Stimulated activated CD8-positive, alpha-beta memory T cell treated with anti-CD3 and anti-CD28 coated beads, Interleukin-7, amount 100 ng/mL, for 4 hours (primary cell): ENCODE measurements around the gene GRM8.

Experiments
- DNase-seq, 2 donors: peaks; one replicate each; pipeline ENCODE4 v3.0.0-alpha.2; 2020; ENCODE audit warnings: low read depth in 2 of 2

The GRM8 gene

DNA sequence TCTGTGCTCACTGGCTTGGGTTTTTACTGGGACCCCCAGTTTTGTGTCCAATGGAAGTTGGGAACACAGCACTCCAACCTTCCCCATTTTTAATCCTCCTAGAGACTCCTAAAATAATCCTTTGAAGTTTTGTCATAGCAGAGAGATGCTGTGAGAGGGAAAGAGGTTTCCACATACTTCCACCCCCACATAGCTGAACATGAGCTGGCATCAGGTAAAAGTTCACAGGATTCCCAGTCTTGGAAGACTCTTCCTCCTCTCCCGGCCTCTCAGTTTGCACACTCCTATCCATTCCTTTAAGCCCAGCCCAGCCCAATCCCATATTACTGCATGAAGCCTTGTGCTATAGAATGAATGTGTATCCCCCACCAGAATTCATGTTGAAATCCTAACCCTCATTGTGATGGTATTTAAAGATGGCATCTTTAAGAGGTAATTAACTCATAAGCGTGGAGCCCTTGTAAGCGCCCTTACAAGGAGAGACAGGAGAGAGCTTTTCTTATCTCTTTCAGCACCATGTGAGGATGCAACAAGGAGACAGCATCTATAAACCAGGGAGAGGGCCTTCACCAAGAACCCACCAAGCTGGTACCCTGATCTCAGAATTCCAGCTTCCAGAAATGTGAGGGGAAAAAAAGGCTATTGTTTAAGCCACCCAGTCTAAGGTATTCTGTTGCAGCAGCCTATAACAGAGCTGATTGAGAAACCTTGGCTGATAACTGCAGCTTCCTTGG is 22.4 kb downstream of the GRM8 start:
- DNase-seq = no peak

DNA sequence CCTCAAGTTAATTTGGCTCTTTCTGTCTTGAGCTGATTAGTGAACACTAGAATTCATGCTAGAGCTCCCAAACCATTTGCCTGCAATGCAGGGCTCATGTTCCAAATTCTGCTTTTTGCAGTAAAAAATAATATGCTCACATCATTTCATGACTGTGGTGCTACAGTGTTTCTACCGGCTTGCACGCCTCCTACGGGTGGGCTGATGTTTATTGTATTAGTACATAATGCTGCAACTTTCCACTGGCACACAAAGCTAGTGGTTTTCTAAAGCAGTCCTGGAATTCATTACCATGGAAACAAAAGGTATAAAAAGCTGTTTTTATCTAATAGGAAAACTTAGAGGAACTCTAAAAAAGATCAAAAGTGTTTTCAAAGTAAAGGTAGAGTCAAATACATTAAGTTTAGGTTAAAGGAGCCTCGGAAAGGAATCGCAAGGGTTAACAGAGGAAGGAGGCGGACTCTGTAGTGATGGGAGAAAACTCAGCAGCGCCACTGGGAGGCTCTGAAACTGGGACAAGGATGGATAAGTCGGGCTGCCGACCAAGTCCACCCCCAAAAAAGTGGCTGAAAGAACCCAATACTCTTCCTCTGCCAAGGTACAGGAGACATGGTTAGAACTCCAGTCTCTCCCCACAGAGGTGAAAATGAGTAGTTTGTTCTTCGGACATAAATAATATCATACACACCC is 25.9 kb downstream of the GRM8 start:
- DNase-seq = no peak

DNA sequence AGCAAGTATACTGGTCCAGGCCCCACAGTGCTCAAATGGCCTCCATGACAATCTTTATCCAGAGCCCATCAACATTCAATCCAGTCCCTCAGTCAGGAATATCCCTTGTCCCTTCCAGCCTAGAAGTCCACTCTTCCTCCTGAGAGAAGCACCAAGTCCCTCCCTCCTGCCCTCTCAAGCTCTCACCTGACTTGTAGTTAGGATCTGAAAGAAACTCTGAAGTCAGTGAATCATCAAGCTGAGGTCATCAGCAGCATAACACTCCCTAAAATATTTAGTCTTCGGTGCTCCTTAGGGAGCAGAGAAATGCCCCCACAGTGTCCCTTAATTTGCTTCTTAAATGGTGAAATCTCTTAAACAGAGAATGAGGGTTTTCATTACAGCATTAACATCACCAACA is 31.0 kb downstream of the GRM8 start:
- DNase-seq = no peak

DNA sequence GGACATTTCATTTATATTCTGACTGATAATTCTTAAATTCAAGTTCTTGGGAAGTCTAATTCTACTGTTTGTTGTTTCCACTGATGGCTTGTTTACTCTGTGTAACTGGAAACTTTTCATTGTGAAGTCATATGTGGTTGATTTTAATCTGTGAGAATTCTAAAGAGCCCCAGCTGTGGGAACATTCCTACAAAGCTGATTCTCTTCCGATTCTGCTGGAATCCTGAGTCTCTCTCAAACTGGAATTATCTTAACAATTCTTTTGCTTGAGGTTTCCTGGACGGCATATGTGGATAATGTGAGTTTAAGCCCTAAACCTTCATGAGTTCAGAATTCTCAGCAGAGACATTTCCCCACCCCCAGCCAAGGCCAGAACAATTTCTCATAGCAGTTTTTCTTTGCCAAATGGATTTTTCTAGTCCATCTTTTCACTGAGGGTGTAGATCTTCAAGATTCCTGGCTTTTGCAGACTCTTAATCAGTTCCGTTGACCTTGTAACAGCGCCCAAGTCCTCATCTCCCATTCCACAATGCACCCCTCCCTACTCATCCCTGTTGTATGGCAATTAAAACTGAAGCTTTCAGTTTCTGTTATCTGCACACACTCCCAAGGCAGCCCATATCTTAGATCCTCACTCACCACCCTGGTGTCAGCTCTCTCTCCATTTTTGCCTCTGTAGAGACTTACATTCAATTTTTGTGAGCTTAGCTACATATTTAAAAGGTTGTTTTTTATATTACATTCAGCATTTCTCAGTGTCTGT is 37.6 kb downstream of the GRM8 start:
- DNase-seq = no peak

DNA sequence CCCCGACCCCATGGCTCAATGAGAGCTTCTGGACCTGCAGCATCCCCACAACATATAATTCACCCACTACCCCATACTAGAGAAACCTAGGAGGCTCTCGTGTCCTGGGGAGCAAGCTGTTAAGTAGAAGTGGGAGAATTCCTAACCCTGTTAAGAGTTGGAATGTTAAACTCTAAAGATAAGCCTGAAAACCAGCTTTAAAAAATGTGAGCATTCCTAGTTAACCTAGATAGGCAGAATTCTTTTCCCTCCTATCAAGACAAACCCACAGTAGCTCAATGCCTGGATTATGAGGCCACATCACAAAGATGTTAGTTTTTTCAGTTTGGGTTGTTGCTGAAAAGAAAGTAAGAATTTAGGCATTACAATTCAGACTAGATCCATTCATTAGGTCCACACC is 42.9 kb downstream of the GRM8 start:
- no peak for DNase-seq

DNA sequence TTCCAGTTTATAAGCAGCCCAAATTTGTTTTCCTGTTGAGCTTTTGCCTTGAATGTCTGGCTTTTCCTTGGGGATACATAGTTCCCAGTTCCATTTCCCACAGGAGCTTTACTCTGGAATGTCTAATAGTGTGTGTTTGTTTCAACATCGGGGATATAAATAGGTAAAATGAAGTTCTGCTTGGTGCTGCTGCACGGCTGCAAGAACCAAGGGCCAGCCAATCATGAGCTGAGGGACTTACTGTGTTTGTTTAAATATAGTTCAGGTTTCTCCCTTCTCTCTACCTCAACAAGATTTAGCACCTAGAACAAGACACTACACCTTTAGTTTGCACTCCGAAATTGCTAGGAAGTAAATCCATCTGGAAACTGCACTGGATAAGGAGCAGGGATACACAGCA is 43.9 kb downstream of the GRM8 start:
- no peak for DNase-seq

DNA sequence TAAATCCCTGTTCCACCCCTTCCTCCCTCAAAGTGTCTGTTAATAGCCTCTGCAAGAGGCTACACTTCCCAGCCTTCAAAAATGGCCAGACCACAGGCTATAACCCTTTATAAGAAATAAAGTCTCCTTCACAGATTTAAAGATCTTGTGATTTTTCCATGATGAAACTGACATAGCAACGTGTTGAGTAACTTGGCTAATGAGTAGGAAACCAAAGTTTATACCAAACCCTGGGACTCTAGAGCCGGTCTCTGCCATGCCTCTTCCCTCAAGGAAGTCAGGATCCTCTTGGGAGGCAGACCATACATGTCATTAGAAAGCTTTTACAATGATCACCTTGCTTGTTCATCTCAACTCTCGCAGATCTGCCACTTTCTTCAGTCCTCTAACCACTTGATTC is 44.4 kb downstream of the GRM8 start:
- DNase-seq = no peak

DNA sequence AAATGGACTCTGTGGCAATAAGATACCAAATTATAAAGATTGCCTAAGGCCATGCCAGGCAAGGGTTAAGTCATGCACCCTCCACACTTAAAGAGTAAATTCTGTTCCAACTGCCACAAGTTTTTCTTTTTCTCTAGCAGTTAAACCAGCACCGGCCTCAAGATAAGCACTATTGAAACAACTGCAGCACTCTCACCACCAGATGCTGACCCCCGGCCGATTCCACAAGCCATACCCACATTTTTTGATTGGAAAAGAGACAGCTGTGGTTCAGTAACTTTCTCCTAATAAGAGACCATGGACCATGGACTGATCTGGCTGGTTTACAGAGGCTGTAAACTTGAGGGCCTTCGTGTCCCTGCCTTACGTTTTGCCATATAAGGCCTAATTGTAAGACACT is 44.9 kb downstream of the GRM8 start:
- DNase-seq = no peak

DNA sequence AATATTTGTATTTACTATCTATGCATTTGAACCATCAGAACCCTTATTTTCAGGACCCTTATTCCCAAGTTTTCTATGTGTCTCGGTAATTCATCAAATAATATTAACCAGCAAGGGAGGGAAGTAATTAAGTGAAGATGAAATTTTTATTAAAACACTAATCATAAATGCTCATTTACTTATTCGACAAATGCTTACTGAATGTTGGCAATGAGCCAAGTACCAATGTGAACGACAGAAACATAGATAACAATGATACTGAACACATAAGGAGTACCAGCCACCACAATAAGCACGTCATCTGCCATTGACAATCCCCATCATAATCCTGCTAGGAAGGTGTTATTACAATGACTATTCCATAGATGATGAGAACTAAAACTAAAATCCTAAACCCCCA is 45.5 kb downstream of the GRM8 start:
- DNase-seq = no peak

DNA sequence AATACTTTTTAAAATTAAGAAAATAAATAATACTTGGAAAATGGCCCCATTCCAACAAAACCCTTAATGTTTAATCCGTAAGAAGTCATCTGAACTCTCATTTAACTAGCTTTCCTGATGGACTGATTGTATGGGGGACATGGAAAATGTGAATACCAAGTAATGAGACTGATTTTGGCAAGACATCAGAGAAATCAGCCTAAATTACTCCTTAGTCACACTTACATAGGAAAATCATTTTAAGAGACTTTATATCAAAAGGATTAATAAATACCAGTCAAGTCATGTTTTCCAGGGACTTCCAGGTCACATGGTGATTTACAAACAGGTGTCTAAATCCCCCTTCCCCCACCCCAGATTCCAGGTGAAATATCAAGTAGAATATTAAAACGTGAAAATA is 58.2 kb downstream of the GRM8 start:
- no peak for DNase-seq

DNA sequence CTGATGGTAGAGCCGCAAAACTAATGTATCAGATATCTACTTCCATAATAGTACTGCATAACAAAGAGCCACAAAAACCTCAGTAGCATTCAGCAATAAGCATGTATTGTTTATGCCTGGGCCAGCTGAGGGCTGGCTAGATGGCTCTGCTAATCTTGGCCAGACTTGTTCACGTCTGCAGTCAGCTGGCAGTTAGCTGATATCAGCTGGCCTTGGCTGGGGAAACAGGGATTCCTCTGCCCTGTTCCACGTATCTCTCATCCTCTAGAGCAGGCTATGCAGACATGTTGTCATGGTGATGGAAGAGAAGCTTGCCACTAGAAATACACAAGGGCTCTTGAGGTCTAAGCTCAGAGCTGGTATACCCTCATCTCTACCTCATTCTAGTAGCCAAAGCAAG is 62.9 kb downstream of the GRM8 start:
- no peak for DNase-seq

DNA sequence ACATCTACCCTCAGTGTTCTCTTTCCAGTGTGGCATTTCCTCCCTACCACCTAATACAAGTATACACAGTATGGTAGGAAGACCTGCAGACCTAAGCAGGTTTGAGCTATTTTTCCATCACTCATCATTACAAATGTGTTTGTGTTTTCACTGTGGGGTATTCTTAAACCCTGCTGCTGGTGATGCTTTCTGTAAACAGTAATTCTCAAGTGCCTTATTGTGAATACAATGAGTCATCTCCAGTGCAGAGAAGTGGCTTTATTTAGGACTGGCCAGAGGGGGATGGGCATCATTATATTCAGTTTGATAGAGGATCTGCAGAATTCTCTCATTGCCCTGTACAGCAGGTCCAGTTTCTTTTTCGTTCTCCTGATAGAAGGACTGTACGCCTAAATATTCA is 63.7 kb downstream of the GRM8 start:
- no peak for DNase-seq

DNA sequence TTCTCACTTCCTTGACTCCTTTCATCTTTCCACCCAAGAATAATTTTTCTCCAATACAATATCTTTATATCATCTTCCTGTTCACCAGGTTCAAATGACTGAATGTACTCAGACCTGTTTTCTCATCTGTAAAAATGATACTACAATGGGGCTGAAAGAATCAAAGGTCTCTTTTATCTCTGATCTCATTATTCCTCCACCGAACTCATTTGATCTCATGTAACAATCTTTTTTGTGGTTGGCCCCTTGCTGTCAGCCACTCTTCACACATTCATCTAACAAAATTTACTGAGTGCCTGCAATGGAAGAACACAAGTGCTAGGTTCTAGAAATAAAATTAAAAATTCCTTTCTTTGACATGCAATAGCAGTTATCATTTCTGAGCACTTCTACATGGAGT is 65.0 kb downstream of the GRM8 start:
- DNase-seq = no peak

DNA sequence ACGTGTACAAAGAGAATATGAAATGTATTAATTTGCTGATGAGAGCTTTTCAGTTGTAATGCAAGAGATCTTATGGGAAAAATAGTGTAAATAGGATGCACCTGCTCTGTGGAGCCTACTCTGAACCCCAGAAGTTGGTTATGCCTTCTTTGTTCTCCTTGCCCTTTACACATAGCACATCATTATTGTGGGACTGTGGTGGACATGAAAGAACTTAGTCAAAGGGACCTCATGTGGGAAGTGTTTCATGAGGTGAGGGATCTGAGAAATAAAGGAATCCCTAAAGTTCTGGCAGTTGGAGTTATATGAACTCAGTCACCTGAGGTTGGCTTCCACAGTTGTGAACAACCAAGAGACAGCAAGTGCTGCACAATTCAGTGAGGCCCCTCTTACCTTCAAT is 66.1 kb downstream of the GRM8 start:
- DNase-seq = no peak

DNA sequence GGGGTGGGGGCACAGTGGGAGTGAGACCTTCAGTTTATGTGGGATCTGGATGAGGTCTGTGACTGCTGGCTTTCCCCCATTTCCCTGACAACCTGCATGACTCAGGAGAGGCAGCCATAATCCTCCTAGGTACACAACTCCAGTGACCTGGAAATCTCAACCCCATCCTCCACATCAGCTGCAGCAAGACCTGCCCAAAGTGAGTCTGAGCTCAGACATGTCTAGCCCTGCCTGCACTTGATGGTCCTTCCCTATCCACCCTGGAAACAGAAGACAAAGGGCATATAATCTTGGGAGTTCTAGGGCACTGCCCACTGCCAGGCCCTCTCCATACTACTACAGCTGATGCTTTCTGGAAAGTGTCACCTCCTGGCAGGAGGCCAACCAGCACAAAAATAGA is 75.6 kb downstream of the GRM8 start:
- no peak for DNase-seq

DNA sequence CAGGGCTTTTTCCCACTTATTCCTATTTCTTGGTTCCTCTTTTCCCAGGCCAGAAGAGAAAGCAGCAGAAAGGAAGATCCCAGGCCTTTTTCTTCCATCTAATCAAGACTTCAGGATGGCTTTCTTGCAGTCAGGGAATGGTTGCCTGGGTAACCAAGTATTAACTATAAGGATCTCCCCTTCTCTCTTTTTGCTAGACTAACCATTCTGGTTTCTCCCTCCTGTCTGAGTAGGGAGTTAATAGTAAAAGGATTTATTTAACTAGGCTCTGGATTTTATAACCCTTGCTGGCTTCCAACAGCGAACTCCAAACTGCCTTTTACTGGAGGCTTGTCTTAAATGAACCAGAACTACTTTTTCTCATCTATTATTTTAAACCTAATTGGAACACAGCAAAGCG is 90.4 kb downstream of the GRM8 start:
- DNase-seq = no peak

DNA sequence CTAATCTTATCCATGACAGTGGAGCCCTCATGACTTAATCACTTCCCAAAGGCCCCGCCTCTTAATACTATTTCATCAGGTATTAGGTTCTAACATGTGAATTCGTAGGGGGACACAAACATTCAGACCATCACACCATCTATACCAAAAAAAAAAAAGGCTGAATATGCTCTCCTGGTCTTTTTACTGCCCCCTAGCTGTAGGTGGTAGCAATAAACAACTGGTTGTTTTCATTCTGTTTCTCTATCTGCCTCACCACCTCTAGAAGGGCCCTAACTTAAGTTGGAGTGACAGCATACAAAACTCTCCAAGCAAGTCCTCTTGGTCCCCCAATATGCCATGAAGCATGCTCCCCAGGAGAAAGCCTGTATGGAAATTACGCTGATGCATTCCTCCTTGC is 94.1 kb downstream of the GRM8 start:
- DNase-seq = no peak

DNA sequence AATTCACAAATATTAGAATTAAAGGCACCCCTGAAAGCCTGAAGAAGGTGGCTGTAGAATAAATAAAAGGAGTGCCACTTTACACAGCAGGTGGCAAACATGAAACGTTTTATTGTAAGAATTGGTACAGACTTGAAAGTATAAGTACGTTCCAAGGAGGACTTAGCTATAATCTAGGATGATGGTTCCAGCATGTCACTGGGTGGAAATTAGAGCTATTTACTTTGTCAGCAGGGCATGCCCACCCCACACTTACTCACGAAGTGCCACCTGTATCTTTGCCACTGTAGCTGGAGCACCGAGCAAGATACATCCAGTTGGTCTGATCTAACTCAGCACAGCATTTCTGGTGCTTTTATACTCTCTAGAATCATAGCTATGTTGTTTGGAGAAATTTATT is 97.8 kb downstream of the GRM8 start:
- no peak for DNase-seq

DNA sequence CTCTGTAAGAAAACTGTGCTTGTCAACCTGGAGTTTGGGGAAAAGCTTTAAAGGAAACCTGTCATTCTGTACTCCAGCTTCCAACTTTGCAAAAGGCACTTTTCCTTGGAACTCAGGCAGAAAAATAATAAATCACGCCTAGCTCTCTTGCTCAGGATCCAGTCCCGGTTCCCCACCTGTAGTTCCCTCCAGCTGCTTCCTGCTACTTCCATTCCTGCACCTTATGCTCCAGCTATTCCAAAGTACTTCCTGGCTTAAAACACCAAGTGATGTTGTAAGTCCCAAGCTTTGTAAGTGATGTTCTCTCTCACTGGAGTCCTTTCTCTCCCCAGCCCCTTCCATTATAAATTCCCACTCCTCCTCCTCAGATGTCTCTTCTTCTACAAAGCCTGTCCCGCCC is 98.6 kb downstream of the GRM8 start:
- DNase-seq = no peak

DNA sequence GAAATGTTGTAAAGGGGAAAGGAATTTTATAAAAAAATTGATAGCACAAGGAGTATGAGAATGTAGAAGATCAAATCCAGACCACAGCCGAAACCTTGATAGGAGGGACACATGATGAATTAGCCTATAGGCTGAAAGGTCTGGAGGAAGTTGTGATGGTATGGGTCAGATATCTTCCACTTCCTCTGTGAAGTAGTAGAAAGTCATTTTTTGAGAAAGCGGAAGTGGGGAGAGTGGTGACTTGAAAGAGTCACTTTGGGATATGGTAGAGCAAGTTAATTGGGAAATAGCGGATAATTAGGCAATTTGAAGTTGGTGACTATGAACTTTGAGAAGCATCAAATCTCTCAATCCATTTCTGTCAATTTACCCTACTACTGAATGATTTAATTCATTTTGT is 99.4 kb downstream of the GRM8 start:
- no peak for DNase-seq

DNA sequence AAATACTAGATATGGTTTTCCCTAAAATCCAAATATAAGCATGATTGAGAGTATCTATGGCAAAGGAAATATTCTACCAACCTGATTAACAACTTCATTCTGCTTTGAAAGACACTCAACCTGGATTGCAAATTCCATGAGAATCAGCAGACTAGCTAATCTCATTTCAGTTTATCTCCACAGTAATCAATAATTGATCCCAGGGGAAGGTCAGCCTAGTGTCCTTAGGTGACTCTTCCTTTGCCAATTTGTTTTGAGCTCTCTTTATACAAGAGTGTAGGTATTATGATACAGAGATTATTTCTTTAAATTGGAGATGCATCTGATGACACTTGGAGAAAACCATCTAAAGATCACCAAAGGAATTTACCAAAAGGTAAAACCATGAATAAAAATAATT is 100.3 kb downstream of the GRM8 start:
- DNase-seq = no peak

DNA sequence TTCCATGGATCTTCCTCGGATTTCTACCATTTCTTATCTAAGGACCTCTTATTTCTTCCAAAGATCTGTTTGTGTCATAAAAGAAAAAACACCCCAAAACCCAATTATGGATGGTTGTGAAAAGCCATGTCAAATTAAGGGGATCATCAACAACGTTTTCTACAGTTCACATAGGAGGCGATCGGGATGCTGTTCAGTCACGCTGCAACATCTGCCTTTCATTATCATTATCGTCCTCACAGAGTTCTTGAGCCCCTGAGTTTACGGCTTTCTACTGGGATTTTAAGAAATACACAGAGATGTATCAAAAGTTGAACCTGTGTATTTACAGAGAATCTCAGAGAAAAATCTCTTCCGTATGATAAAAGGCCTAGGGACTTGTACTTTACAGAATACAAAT is 101.4 kb downstream of the GRM8 start:
- no peak for DNase-seq

DNA sequence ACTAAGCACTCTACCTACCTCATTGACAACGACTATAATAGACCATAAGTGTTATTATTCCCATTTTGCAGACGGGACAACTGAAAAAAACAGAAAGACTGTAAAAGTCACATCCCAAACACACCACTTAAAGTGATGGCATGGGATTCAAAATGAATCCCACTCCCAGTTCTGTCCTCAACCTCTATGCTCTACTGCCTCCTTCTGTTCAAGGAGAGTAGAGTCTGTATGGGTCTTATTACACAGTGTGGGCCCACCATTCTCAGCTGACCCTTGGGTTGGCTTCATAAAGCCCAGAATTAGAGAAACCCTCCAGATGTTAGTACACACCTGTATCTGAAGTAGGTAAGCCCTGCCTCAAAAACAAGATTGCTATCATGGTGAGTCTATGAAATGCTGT is 102.2 kb downstream of the GRM8 start:
- no peak for DNase-seq
